HG03064 (cell line): Measurements from ENCODE around the gene CHCHD6.

ENCODE experiments used
- ATAC-seq: cut with Tn5 transposase; IDR thresholded peaks from one replicate; pipeline ENCODE4 v1.9.1; 2021; ENCODE audit warnings: low read depth; ENCODE audit not compliant: unreplicated experiment

CHCHD6 gene

GRCh38 chr3:126816986-126817777, 113.1 kb downstream of the CHCHD6 start:
- no peak for ATAC-seq

GRCh38 chr3:126817781-126818180, 113.7 kb downstream of the CHCHD6 start:
- ATAC-seq = no peak

GRCh38 chr3:126818400-126819095, 114.5 kb downstream of the CHCHD6 start:
- ATAC-seq = no peak

GRCh38 chr3:126826693-126827092, 122.7 kb downstream of the CHCHD6 start:
- ATAC-seq = no peak

- no peak for ATAC-seq
Observed at GRCh38 chr3:126827121-126827520, 123.1 kb downstream of the CHCHD6 start.

- ATAC-seq = no peak
Observed at GRCh38 chr3:126828306-126828705, 124.3 kb downstream of the CHCHD6 start.

GRCh38 chr3:126832933-126833332, 128.9 kb downstream of the CHCHD6 start:
- no peak for ATAC-seq

GRCh38 chr3:126834596-126835471, 130.8 kb downstream of the CHCHD6 start:
- no peak for ATAC-seq

GRCh38 chr3:126835472-126836219, 131.6 kb downstream of the CHCHD6 start:
- ATAC-seq = no peak

- ATAC-seq = no peak
Observed at GRCh38 chr3:126836220-126836860, 132.3 kb downstream of the CHCHD6 start.

- ATAC-seq = no peak
Observed at GRCh38 chr3:126837773-126838172, 133.7 kb downstream of the CHCHD6 start.

- no peak for ATAC-seq
Observed at GRCh38 chr3:126845920-126846715, 142.1 kb downstream of the CHCHD6 start.

- no peak for ATAC-seq
Observed at GRCh38 chr3:126847061-126847460, 143.0 kb downstream of the CHCHD6 start.

- ATAC-seq = no peak
Observed at GRCh38 chr3:126848991-126849390, 145.0 kb downstream of the CHCHD6 start.

GRCh38 chr3:126849768-126850167, 145.7 kb downstream of the CHCHD6 start:
- no peak for ATAC-seq

GRCh38 chr3:126850370-126851085, 146.5 kb downstream of the CHCHD6 start:
- ATAC-seq = no peak

GRCh38 chr3:126851382-126851781, 147.3 kb downstream of the CHCHD6 start:
- no peak for ATAC-seq

GRCh38 chr3:126851934-126852333, 147.9 kb downstream of the CHCHD6 start:
- ATAC-seq = no peak
